Endothelial cell of umbilical vein (primary cell): Measurements from ENCODE around the gene ENTPD6. TPM values are rescaled to one million over a fixed set of nuclear protein-coding genes. Genes with fewer than 3 reads are reported as not detected.
"Not testable (repeated sequence)": the region's sequence is repeated elsewhere in the genome, so short reads cannot be mapped to it uniquely, and the experiment has no call there.

Experiments
- BruUV-seq: library from RNA; stranded (reverse); fragments of 400-500 nt; replicated peaks from 2 replicates; lab custom pipeline; 2021; lab: Mats Ljungman, UMichigan
- CTCF ChIA-PET: fragments of 300-600, 350-600 bp; sonication (Branson Sonifier 250); formaldehyde crosslinking; loops from one replicate; lab custom pipeline; 2021; ENCODE audit warnings: antibody characterized with exemption, inconsistent platforms; lab: Charles Lee
- POLR2A ChIA-PET: fragments of 300-600, 350-600 bp; sonication (Branson Sonifier 250); formaldehyde crosslinking; loops from one replicate; lab custom pipeline; 2021; ENCODE audit warnings: antibody characterized with exemption, inconsistent platforms; lab: Charles Lee
- DNase-seq: peaks from one replicate; pipeline ENCODE4 v3.0.0-alpha.2; 2011; ENCODE audit warnings: low read depth, low spot score
- FAIRE-seq: peaks from 2 replicates; lab custom pipeline; 2011; peaks lifted over from hg19 to GRCh38; lab: Jason Lieb, UNC
- H2AFZ ChIP-seq: 2 replicates; pipeline ENCODE4 v1.6.0; 2012; ENCODE audit warnings: low read depth, low read length, control low read depth, inconsistent platforms
- H3K27ac ChIP-seq: 2 replicates; pipeline ENCODE4 v1.5.1; 2011; ENCODE audit warnings: low read depth, mild to moderate bottlenecking, control low read depth, low read length, moderate library complexity; ENCODE audit not compliant: insufficient read depth
- H3K27me3 ChIP-seq, 2 experiments: 2 replicates each; pipeline versions ENCODE4 v1.6.0 to v1.6.1; 2011; ENCODE audit warnings: low read length in 2 of 2, mixed read lengths in 1 of 2; ENCODE audit not compliant: control insufficient read depth in 2 of 2, insufficient read depth in 2 of 2
- H3K36me3 ChIP-seq, 2 experiments: 2 replicates in 1 of 2; 3 replicates in 1 of 2; pipeline ENCODE4 v1.5.1; 2011; ENCODE audit warnings: low read length in 2 of 2, mild to moderate bottlenecking in 1 of 2, moderate library complexity in 1 of 2; ENCODE audit not compliant: control insufficient read depth in 2 of 2, insufficient read depth in 2 of 2; ENCODE audit errors: extremely low read depth in 1 of 2
- H3K4me1 ChIP-seq: 3 replicates; pipeline ENCODE4 v1.5.1; 2011; ENCODE audit warnings: mild to moderate bottlenecking, low read length; ENCODE audit not compliant: control insufficient read depth, insufficient read depth; ENCODE audit errors: extremely low read depth
- H3K4me2 ChIP-seq: 2 replicates; pipeline ENCODE4 v1.6.1; 2011; ENCODE audit warnings: low read length, control low read depth, mixed read lengths; ENCODE audit not compliant: insufficient read depth
- H3K4me3 ChIP-seq, 3 experiments: fragments of 200-600 bp in 1 of 3; sonication (generic), shearing (Covaris generic) in 1 of 3; replicated peaks in 1 of 3; 2 replicates each; pipeline ENCODE4 v1.5.1; 2011 to 2016; ENCODE audit warnings: control low read depth in 3 of 3, low read length in 3 of 3, mild to moderate bottlenecking in 2 of 3, inconsistent platforms in 1 of 3, low read depth in 1 of 3, moderate library complexity in 1 of 3; ENCODE audit not compliant: insufficient read depth in 1 of 3
- H3K79me2 ChIP-seq: 2 replicates; pipeline ENCODE4 v1.6.0; 2012; ENCODE audit warnings: low read length, inconsistent platforms; ENCODE audit not compliant: control insufficient read depth, insufficient read depth
- H3K9ac ChIP-seq: replicated peaks from 2 replicates; pipeline ENCODE3; 2011; ENCODE audit warnings: low read length, control low read depth; ENCODE audit not compliant: insufficient read depth; ENCODE audit errors: extremely low read depth
- H3K9me1 ChIP-seq: replicated peaks from 3 replicates; pipeline ENCODE4 v1.6.0; 2011; ENCODE audit warnings: mild to moderate bottlenecking, low read length; ENCODE audit not compliant: control insufficient read depth, insufficient read depth; ENCODE audit errors: extremely low read depth
- H3K9me3 ChIP-seq: replicated peaks from 2 replicates; pipeline ENCODE4 v1.5.1; 2012; ENCODE audit warnings: low read length, inconsistent platforms; ENCODE audit not compliant: control insufficient read depth, insufficient read depth
- H4K20me1 ChIP-seq: replicated peaks from 2 replicates; pipeline ENCODE3; 2011; ENCODE audit warnings: mild to moderate bottlenecking, low read length; ENCODE audit not compliant: control insufficient read depth, insufficient read depth; ENCODE audit errors: extremely low read depth
- EZH2 ChIP-seq: IDR thresholded peaks from 2 replicates; pipeline ENCODE4 v1.6.1; 2012; ENCODE audit warnings: borderline replicate concordance, low read depth, mild to moderate bottlenecking, moderate library complexity, low read length, inconsistent platforms; ENCODE audit not compliant: severe bottlenecking
- FOS ChIP-seq: IDR thresholded peaks from 2 replicates; pipeline ENCODE4 v1.6.1; 2011; ENCODE audit warnings: mild to moderate bottlenecking, low read length, moderate library complexity, borderline replicate concordance; ENCODE audit not compliant: insufficient read depth
- GATA2 ChIP-seq: IDR thresholded peaks from 2 replicates; pipeline ENCODE4 v1.7.0; 2011; ENCODE audit warnings: low read depth, mild to moderate bottlenecking, moderate library complexity, mixed read lengths, low read length; ENCODE audit not compliant: insufficient read length, insufficient read depth
- JUN ChIP-seq: IDR thresholded peaks from 2 replicates; pipeline ENCODE4 v1.6.1; 2011; ENCODE audit warnings: borderline replicate concordance, low read depth; ENCODE audit not compliant: insufficient read length, insufficient read depth
- POLR2A ChIP-seq: IDR thresholded peaks from 2 replicates; pipeline ENCODE4 v1.6.1; 2012; ENCODE audit warnings: low read depth, mild to moderate bottlenecking, control low read depth, low read length
- POLR2AphosphoS5 ChIP-seq: IDR thresholded peaks from 2 replicates; pipeline ENCODE4 v1.6.1; 2012; ENCODE audit warnings: low read depth, mild to moderate bottlenecking, control low read depth, low read length, moderate library complexity; ENCODE audit not compliant: insufficient read depth
- dilution Hi-C: fragments of 300-500 bp; cut with MboI; formaldehyde crosslinking; loops from one replicate; pipeline ENCODE4 v1.15.0; 2019; ENCODE audit warnings: low sequenced_read_pairs; ENCODE audit not compliant: extremely low pct_ligation_motif_present
- intact Hi-C: fragments of 100-400 bp; cut with micrococcal nuclease; formaldehyde crosslinking; loops from one replicate; pipeline ENCODE4 v1.10.0; 2022
- polyA plus RNA-seq, 4 experiments: library from polyadenylated mRNA; depleted of rRNA in 3 of 4; stranded (reverse) in 3 of 4; unstranded in 1 of 4; fragments of >200 nt; gene quantifications; 2 replicates each; pipeline versions ENCODE4 v1.2.1 to v1.2.3, GENCODE V29; 2011 to 2012; ENCODE audit warnings: missing spikeins in 1 of 4
- total RNA-seq: library from RNA; stranded (reverse); gene quantifications from 2 replicates; pipeline ENCODE4 v1.2.3, GENCODE V29; 2021
- TF ChIP-seq, protein P1 (sequence below), 2 donors: IDR thresholded peaks; 1 replicate in 1 of 2; 2 replicates in 1 of 2; pipeline ENCODE4 v1.5.1; 2011; ENCODE audit warnings: low read length in 2 of 2, mild to moderate bottlenecking in 2 of 2, moderate library complexity in 2 of 2, control low read depth in 1 of 2, inconsistent platforms in 1 of 2, low read depth in 1 of 2; ENCODE audit not compliant: insufficient read depth in 1 of 2; ENCODE audit errors: extremely low read depth in 1 of 2
- TF ChIP-seq, protein P2 (sequence below): IDR thresholded peaks from 2 replicates; pipeline ENCODE4 v1.6.1; 2011; ENCODE audit not compliant: insufficient read depth, insufficient read length

Gene ENTPD6
- total and polyA plus RNA-seq, 2 donors (not counting 3 experiments of a cell fraction or from before 2014, with no cell fraction given): 51.2 to 86.3 TPM

DNA sequence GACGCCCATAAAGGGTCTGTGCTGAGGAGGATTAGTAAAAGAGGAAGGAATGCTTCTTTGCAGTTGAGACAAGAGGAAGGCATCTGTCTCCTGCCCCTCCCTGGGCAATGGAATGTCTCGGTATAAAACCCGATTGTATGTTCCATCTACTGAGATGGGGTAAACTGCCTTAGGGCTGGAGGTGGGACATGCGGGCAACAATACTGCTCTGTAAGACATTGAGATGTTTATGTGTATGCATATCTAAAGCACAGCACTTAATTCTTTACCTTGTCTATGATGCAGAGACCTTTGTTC is 46.1 kb downstream of the ENTPD6 start:
- POLR2A ChIA-PET, intact Hi-C loops, H3K27me3 ChIP-seq, H4K20me1 ChIP-seq, H3K79me2 ChIP-seq, H3K27ac ChIP-seq, H3K36me3 ChIP-seq, DNase-seq, H3K9me1 ChIP-seq, CTCF ChIA-PET, H2AFZ ChIP-seq, dilution Hi-C loops, FAIRE-seq, BruUV-seq, H3K4me3 ChIP-seq, H3K9ac ChIP-seq, H3K4me2 ChIP-seq, H3K9me3 ChIP-seq: not testable (repeated sequence)
- H3K4me1 ChIP-seq: peaks cover 12% of the 10 kb centered on the region

DNA sequence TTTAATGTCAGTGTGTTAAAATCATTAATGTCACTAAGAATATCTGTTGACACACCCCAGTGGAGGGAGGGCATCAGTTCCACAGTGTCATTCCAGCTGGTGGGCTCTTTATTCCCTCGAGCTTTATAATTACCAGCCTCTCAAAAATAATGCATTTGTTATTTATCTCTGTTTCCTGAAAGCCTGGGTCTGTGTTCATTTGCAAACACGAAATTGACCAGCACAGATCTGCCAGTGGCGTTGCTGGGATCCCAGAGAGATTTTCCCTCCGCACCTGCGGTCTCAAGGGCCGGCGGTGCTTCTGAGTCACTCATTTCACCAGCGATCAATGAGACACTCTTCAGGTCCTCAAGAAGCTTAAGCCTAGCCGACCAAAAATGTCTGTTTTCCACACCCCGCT is 46.7 kb downstream of the ENTPD6 start:
- no peak for FAIRE-seq
- CTCF ChIA-PET: no interaction called here
- no peak overlapping the region for H3K4me3 ChIP-seq
- no peak for TF ChIP-seq JUN
- TF ChIP-seq, protein P1, sequence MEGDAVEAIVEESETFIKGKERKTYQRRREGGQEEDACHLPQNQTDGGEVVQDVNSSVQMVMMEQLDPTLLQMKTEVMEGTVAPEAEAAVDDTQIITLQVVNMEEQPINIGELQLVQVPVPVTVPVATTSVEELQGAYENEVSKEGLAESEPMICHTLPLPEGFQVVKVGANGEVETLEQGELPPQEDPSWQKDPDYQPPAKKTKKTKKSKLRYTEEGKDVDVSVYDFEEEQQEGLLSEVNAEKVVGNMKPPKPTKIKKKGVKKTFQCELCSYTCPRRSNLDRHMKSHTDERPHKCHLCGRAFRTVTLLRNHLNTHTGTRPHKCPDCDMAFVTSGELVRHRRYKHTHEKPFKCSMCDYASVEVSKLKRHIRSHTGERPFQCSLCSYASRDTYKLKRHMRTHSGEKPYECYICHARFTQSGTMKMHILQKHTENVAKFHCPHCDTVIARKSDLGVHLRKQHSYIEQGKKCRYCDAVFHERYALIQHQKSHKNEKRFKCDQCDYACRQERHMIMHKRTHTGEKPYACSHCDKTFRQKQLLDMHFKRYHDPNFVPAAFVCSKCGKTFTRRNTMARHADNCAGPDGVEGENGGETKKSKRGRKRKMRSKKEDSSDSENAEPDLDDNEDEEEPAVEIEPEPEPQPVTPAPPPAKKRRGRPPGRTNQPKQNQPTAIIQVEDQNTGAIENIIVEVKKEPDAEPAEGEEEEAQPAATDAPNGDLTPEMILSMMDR (IDR thresholded peaks at IDR 0.05; ENCODE audit: extremely low read depth in 1 of 2, insufficient read depth in 1 of 2, low read depth in 1 of 2, low read length in 2 of 2): no peak
- TF ChIP-seq EZH2: no peak
- no peak for TF ChIP-seq FOS
- TF ChIP-seq POLR2A: no peak
- no peak for TF ChIP-seq GATA2
- TF ChIP-seq, protein P2, sequence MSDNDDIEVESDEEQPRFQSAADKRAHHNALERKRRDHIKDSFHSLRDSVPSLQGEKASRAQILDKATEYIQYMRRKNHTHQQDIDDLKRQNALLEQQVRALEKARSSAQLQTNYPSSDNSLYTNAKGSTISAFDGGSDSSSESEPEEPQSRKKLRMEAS: no peak
- no peak for TF ChIP-seq POLR2AphosphoS5
- no peak overlapping the region for H3K4me2 ChIP-seq
- no peaks in the 10 kb centered on the region for H4K20me1 ChIP-seq
- no TSS peak for BruUV-seq
- POLR2A ChIA-PET: no interaction called here
- no peak for DNase-seq
- no peak overlapping the region for H3K9ac ChIP-seq
- no peaks in the 10 kb centered on the region for H3K79me2 ChIP-seq
- no peaks in the 10 kb centered on the region for H3K36me3 ChIP-seq
- intact Hi-C loops (no loop called here), dilution Hi-C loops (no loop called here)
- peaks cover 12% of the 10 kb centered on the region for H3K4me1 ChIP-seq
- no peaks in the 10 kb centered on the region for H3K9me1 ChIP-seq
- no peak overlapping the region for H2AFZ ChIP-seq
- H3K27me3 ChIP-seq: no peaks in the 10 kb centered on the region
- no peaks in the 10 kb centered on the region for H3K9me3 ChIP-seq
- H3K27ac ChIP-seq: no peak overlapping the region
